ENCODE data around the gene ILRUN.
A peak's percentile ranks its signal among the peaks of the same experiment; 100 is the strongest.
"Not testable (repeated sequence)": the region's sequence is repeated elsewhere in the genome, so short reads cannot be mapped to it uniquely, and the experiment has no call there.

ILRUN gene

GRCh38 chr6:34696739-34697543 is at the start of gene ILRUN:
TSS of gene ILRUN (minus strand) at chr6:34696767. CDS start at chr6:34696603, 164 bp downstream.
- DNase-seq (ENCODE audit: low read depth, low spot score): peak; percentile 81

GRCh38 chr6:34745277-34746103 is 48.9 kb upstream of the ILRUN start:
- no peak for DNase-seq (ENCODE audit: low read depth, low spot score)

- not testable (repeated sequence) for DNase-seq (ENCODE audit: low read depth, low spot score)
These were observed 47.7 kb upstream of the ILRUN start for GRCh38 chr6:34744294-34744647.

- DNase-seq (ENCODE audit: low read depth, low spot score): no peak
These were observed 47.2 kb upstream of the ILRUN start for GRCh38 chr6:34743625-34744293.

GRCh38 chr6:34742094-34742493 is 45.5 kb upstream of the ILRUN start:
- DNase-seq (ENCODE audit: low read depth, low spot score): no peak

- no peak for DNase-seq (ENCODE audit: low read depth, low spot score)
These were observed 40.3 kb upstream of the ILRUN start for GRCh38 chr6:34736823-34737222.

GRCh38 chr6:34731393-34732060 is 35.0 kb upstream of the ILRUN start:
- DNase-seq (ENCODE audit: low read depth, low spot score): no peak

GRCh38 chr6:34729631-34730470 is 33.3 kb upstream of the ILRUN start:
- DNase-seq (ENCODE audit: low read depth, low spot score): no peak

- DNase-seq (ENCODE audit: low read depth, low spot score): no peak
These were observed 29.5 kb upstream of the ILRUN start for GRCh38 chr6:34726055-34726454.

- no peak for DNase-seq (ENCODE audit: low read depth, low spot score)
These were observed 26.6 kb upstream of the ILRUN start for GRCh38 chr6:34723203-34723602.

GRCh38 chr6:34722451-34722850 is 25.9 kb upstream of the ILRUN start:
- DNase-seq (ENCODE audit: low read depth, low spot score): no peak

GRCh38 chr6:34720160-34720559 is 23.6 kb upstream of the ILRUN start:
- not testable (repeated sequence) for DNase-seq (ENCODE audit: low read depth, low spot score)

- DNase-seq (ENCODE audit: low read depth, low spot score): not testable (repeated sequence)
These were observed 23.1 kb upstream of the ILRUN start for GRCh38 chr6:34719646-34720045.

GRCh38 chr6:34718976-34719375 is 22.4 kb upstream of the ILRUN start:
- DNase-seq (ENCODE audit: low read depth, low spot score): no peak

- no peak for DNase-seq (ENCODE audit: low read depth, low spot score)
These were observed 20.9 kb upstream of the ILRUN start for GRCh38 chr6:34717466-34717865.

- no peak for DNase-seq (ENCODE audit: low read depth, low spot score)
These were observed 18.1 kb upstream of the ILRUN start for GRCh38 chr6:34714663-34715062.

GRCh38 chr6:34712881-34713280 is 16.3 kb upstream of the ILRUN start:
- DNase-seq (ENCODE audit: low read depth, low spot score): not testable (repeated sequence)

GRCh38 chr6:34709386-34709785 is 12.8 kb upstream of the ILRUN start:
- peak; percentile 39 for DNase-seq (ENCODE audit: low read depth, low spot score)

GRCh38 chr6:34705241-34705640 is 8.7 kb upstream of the ILRUN start:
- no peak for DNase-seq (ENCODE audit: low read depth, low spot score)

- DNase-seq (ENCODE audit: low read depth, low spot score): no peak
These were observed 4.6 kb upstream of the ILRUN start for GRCh38 chr6:34701199-34701598.

Data from brain pericyte (primary cell).